Femur (tissue), 1 donor: ENCODE results near the gene ATP6V1A.
"Not testable (repeated sequence)": the region's sequence is repeated elsewhere in the genome, so short reads cannot be mapped to it uniquely, and the experiment has no call there.

ENCODE experiments used
- DNase-seq: peaks from one replicate; pipeline ENCODE4 v3.0.0-alpha.2; 2017

The ATP6V1A gene

GRCh38 chr3:113829576-113830354 is 82.9 kb downstream of the ATP6V1A start:
- no peak for DNase-seq

GRCh38 chr3:113831103-113831355 is 84.2 kb downstream of the ATP6V1A start:
- DNase-seq: no peak

- DNase-seq: no peak
These were observed 85.8 kb downstream of the ATP6V1A start for GRCh38 chr3:113832477-113833164.

- DNase-seq: no peak
These were observed 88.1 kb downstream of the ATP6V1A start for GRCh38 chr3:113834983-113835382.

GRCh38 chr3:113838631-113839209 is 91.9 kb downstream of the ATP6V1A start, which contains the start of gene GRAMD1C:
Gene GRAMD1C (plus strand): TSS chr3:113838788. CDS start chr3:113838910, 122 bp downstream.
- DNase-seq: peak; percentile 92

GRCh38 chr3:113839551-113839950 is 92.7 kb downstream of the ATP6V1A start:
- DNase-seq: no peak

GRCh38 chr3:113844622-113845222 is 97.9 kb downstream of the ATP6V1A start:
- no peak for DNase-seq

GRCh38 chr3:113847247-113847646 is 100.4 kb downstream of the ATP6V1A start:
- no peak for DNase-seq

- DNase-seq: no peak
These were observed 101.0 kb downstream of the ATP6V1A start for GRCh38 chr3:113847664-113848461.

- DNase-seq: not testable (repeated sequence)
These were observed 102.2 kb downstream of the ATP6V1A start for GRCh38 chr3:113849071-113849470.

GRCh38 chr3:113849841-113850240 is 103.0 kb downstream of the ATP6V1A start:
- not testable (repeated sequence) for DNase-seq

- not testable (repeated sequence) for DNase-seq
These were observed 103.6 kb downstream of the ATP6V1A start for GRCh38 chr3:113850391-113850790.

GRCh38 chr3:113852506-113852905 is 105.7 kb downstream of the ATP6V1A start:
- no peak for DNase-seq
